Measurements from ENCODE around the gene BIRC6.

DNA sequence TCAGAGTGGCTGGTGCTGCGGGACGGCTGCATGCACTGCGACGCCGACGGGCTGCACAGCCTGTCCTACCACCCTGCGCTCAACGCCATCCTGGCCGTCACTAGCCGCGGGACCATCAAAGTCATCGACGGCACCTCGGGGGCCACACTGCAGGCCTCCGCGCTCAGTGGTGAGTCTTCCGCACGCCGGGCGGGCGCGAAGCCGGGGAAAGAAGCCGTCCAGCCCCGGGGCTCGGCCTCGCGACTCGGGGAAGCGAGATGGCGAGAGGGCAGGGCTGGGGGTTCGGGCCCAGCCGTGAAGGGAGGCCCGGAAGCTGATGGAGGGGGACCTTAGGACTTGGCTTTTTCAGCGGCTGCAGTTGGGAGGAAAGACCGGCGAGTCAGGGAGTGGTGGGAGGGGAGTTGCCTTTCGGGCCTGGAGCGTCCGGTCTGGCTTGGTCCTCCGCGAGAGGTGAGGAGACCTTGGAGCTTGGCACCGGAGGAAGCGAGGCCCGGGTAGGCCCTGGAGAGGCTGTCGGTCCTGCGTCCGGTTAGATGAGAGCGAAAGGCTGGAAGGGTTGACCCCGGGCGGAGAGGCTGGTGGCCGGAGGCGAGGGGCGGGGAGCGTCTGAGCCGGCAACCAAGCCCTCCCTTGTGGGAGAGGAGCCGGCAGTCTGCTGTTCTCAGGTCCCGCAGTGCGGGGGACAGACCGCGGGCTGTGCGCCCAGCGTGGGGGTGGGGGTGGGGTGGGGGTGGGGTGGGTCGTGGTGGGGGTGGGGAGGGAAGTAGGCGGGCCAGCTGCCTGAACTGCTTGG, 691 bp downstream of the BIRC6 start:
- no peak for TF ChIP-seq POLR2A (IDR thresholded peaks at IDR 0.05; ENCODE audit: low read depth, low read length)
- no peak for TF ChIP-seq POLR2AphosphoS5 (IDR thresholded peaks at IDR 0.05; ENCODE audit: low read depth, low read length)
